ENCODE results near the gene ARHGAP45. TPM values are rescaled to one million over a fixed set of nuclear protein-coding genes. Genes with fewer than 3 reads are reported as not detected.

The ARHGAP45 gene
- total RNA-seq, 4 donors from 2014 or later = 9.5 to 29.8 (median 14.6) TPM

- WGBS, 2 donors (ENCODE audit: low coverage in 1 of 2) = 73 to 84% methylated on average over 2 to 7 of the region's 31 CpGs
- TF ChIP-seq CTCF (IDR thresholded peaks at IDR 0.05) (no peak), POLR2AphosphoS5 (IDR thresholded peaks at IDR 0.05) (no peak), POLR2A (IDR thresholded peaks at IDR 0.05) (no peak), EP300 (IDR thresholded peaks at IDR 0.05) (no peak)
Measured at GRCh38 chr19:1050989-1051788, 15.8 kb upstream of the ARHGAP45 start.

GRCh38 chr19:1051791-1052190 is 15.2 kb upstream of the ARHGAP45 start:
- ATAC-seq = no peak
- no peaks in the 10 kb centered on the region for H3K4me1 ChIP-seq
- peaks cover 0 to 26% of the 10 kb centered on the region in 2 donors for H3K36me3 ChIP-seq
- TF ChIP-seq POLR2AphosphoS5 (IDR thresholded peaks at IDR 0.05) (no peak), CTCF (IDR thresholded peaks at IDR 0.05) (no peak), POLR2A (IDR thresholded peaks at IDR 0.05) (no peak), EP300 (IDR thresholded peaks at IDR 0.05) (no peak)
- 0% methylated on average over 1 of the region's 17 CpGs; no CpG with 5 or more reads in 1 of the 2 donors for WGBS, 2 donors (ENCODE audit: low coverage in 1 of 2)
- H3K4me3 ChIP-seq = no peak overlapping the region
- no peak overlapping the region for H3K27ac ChIP-seq
- H3K9me3 ChIP-seq = peaks cover 0 to 22% (median 0%) of the 10 kb centered on the region in 3 donors
- H3K27me3 ChIP-seq = no peaks in the 10 kb centered on the region

More at GRCh38 chr19:1050989-1051788, 15.8 kb upstream of the ARHGAP45 start:
- H3K27me3 ChIP-seq = no peaks in the 10 kb centered on the region
- H3K27ac ChIP-seq = no peak overlapping the region
- ATAC-seq = no peak
- H3K4me3 ChIP-seq = no peak overlapping the region
- H3K36me3 ChIP-seq = peaks cover 0 to 26% of the 10 kb centered on the region in 2 donors
- no peaks in the 10 kb centered on the region for H3K4me1 ChIP-seq
- peaks cover 0 to 16% (median 0%) of the 10 kb centered on the region in 3 donors for H3K9me3 ChIP-seq

GRCh38 chr19:1052349-1052975 is 14.5 kb upstream of the ARHGAP45 start:
- Histone ChIP-seq H3K36me3 (peaks cover 0 to 31% of the 10 kb centered on the region in 2 donors), H3K9me3 (peaks cover 0 to 29% (median 0%) of the 10 kb centered on the region in 3 donors), H3K4me1 (no peaks in the 10 kb centered on the region), H3K27ac (no peak overlapping the region), H3K4me3 (no peak overlapping the region), H3K27me3 (no peaks in the 10 kb centered on the region)
- WGBS, 2 donors (ENCODE audit: low coverage in 1 of 2) = 62 to 83% methylated on average over 1 to 2 of the region's 5 CpGs
- ATAC-seq = no peak
- no peak for TF ChIP-seq EP300 (IDR thresholded peaks at IDR 0.05)
- TF ChIP-seq POLR2A (IDR thresholded peaks at IDR 0.05) = no peak
- no peak for TF ChIP-seq CTCF (IDR thresholded peaks at IDR 0.05)
- TF ChIP-seq POLR2AphosphoS5 (IDR thresholded peaks at IDR 0.05) = no peak

GRCh38 chr19:1053176-1054101 is 13.5 kb upstream of the ARHGAP45 start:
- no peaks in the 10 kb centered on the region for H3K4me1 ChIP-seq
- WGBS, 2 donors (ENCODE audit: low coverage in 1 of 2) = 83 to 86% methylated on average over 1 to 4 of the region's 31 CpGs
- H3K4me3 ChIP-seq = no peak overlapping the region
- ATAC-seq = no peak
- H3K27me3 ChIP-seq = no peaks in the 10 kb centered on the region
- H3K27ac ChIP-seq = no peak overlapping the region
- peaks cover 0 to 39% (median 0%) of the 10 kb centered on the region in 3 donors for H3K9me3 ChIP-seq
- H3K36me3 ChIP-seq = peaks cover 0 to 37% of the 10 kb centered on the region in 2 donors
- no peak for TF ChIP-seq EP300 (IDR thresholded peaks at IDR 0.05)

Measured in gastroesophageal sphincter (tissue), 4 donors.